ENCODE results near the gene C6orf47.

C6orf47 gene

GRCh38 chr6:31658983-31659648, 1.5 kb downstream of the C6orf47 start:
- H3K79me2 ChIP-seq (ENCODE audit: control insufficient read depth, insufficient read depth, low read length, unreplicated experiment): peaks cover 60% of the 10 kb centered on the region
- peak overlapping the region; percentile 91 for H3K4me3 ChIP-seq (ENCODE audit: low read depth, low read length)
- 0 out of 2 replicates have a peak, but pooled peaks cover 4% of the 10 kb centered on the region for H3K36me3 ChIP-seq (ENCODE audit: insufficient read depth, low read length)
- no peaks in the 10 kb centered on the region for H3K27me3 ChIP-seq (ENCODE audit: insufficient read depth, low read length)
- peaks cover 14% of the 10 kb centered on the region for H3K4me1 ChIP-seq (ENCODE audit: control insufficient read depth, insufficient read depth, low read length, unreplicated experiment)
- H3K27ac ChIP-seq (ENCODE audit: low read depth, low read length): no peak overlapping the region
- no peak overlapping the region for H2AFZ ChIP-seq (ENCODE audit: low read length, unreplicated experiment)

GRCh38 chr6:31658158-31658688, 2.4 kb downstream of the C6orf47 start:
- no peak overlapping the region for H3K4me3 ChIP-seq (ENCODE audit: low read depth, low read length)
- H3K27me3 ChIP-seq (ENCODE audit: insufficient read depth, low read length): no peaks in the 10 kb centered on the region
- no peak overlapping the region for H3K27ac ChIP-seq (ENCODE audit: low read depth, low read length)
- H3K79me2 ChIP-seq (ENCODE audit: control insufficient read depth, insufficient read depth, low read length, unreplicated experiment): peaks cover 51% of the 10 kb centered on the region
- H2AFZ ChIP-seq (ENCODE audit: low read length, unreplicated experiment): no peak overlapping the region
- peaks cover 16% of the 10 kb centered on the region for H3K4me1 ChIP-seq (ENCODE audit: control insufficient read depth, insufficient read depth, low read length, unreplicated experiment)
- H3K36me3 ChIP-seq (ENCODE audit: insufficient read depth, low read length): 0 out of 2 replicates have a peak, but pooled peaks cover 4% of the 10 kb centered on the region

- Histone ChIP-seq H3K79me2 (ENCODE audit: control insufficient read depth, insufficient read depth, low read length, unreplicated experiment) (peaks cover 46% of the 10 kb centered on the region), H3K36me3 (ENCODE audit: insufficient read depth, low read length) (0 out of 2 replicates have a peak, but pooled peaks cover 4% of the 10 kb centered on the region), H3K4me3 (ENCODE audit: low read depth, low read length) (no peak overlapping the region), H3K4me1 (ENCODE audit: control insufficient read depth, insufficient read depth, low read length, unreplicated experiment) (peaks cover 16% of the 10 kb centered on the region), H3K27me3 (ENCODE audit: insufficient read depth, low read length) (no peaks in the 10 kb centered on the region), H2AFZ (ENCODE audit: low read length, unreplicated experiment) (no peak overlapping the region), H3K27ac (ENCODE audit: low read depth, low read length) (no peak overlapping the region)
These were observed 3.0 kb downstream of the C6orf47 start for GRCh38 chr6:31657406-31658157.

GRCh38 chr6:31655349-31656237, 5.0 kb downstream of the C6orf47 start, which contains the start of gene APOM:
APOM (plus strand) TSS chr6:31655894; CDS start chr6:31655967, 73 bp downstream.
- H3K27ac ChIP-seq (ENCODE audit: low read depth, low read length): no peak within 1 kb of the TSS
- no peaks in the 10 kb centered on the region for H3K27me3 ChIP-seq (ENCODE audit: insufficient read depth, low read length)
- H3K4me3 ChIP-seq (ENCODE audit: low read depth, low read length): no peak within 1 kb of the TSS
- peaks cover 21% of the 10 kb centered on the region for H3K4me1 ChIP-seq (ENCODE audit: control insufficient read depth, insufficient read depth, low read length, unreplicated experiment)
- no peaks in the 10 kb centered on the region for H3K36me3 ChIP-seq (ENCODE audit: insufficient read depth, low read length)
- no peak within 1 kb of the TSS for H2AFZ ChIP-seq (ENCODE audit: low read length, unreplicated experiment)
- H3K79me2 ChIP-seq (ENCODE audit: control insufficient read depth, insufficient read depth, low read length, unreplicated experiment): peaks cover 50% of the 10 kb centered on the region

- H3K4me1 ChIP-seq (ENCODE audit: control insufficient read depth, insufficient read depth, low read length, unreplicated experiment): peaks cover 22% of the 10 kb centered on the region
- H3K27ac ChIP-seq (ENCODE audit: low read depth, low read length): no peak overlapping the region
- H3K4me3 ChIP-seq (ENCODE audit: low read depth, low read length): no peak overlapping the region
- H3K79me2 ChIP-seq (ENCODE audit: control insufficient read depth, insufficient read depth, low read length, unreplicated experiment): peaks cover 49% of the 10 kb centered on the region
- no peaks in the 10 kb centered on the region for H3K36me3 ChIP-seq (ENCODE audit: insufficient read depth, low read length)
- no peaks in the 10 kb centered on the region for H3K27me3 ChIP-seq (ENCODE audit: insufficient read depth, low read length)
- no peak overlapping the region for H2AFZ ChIP-seq (ENCODE audit: low read length, unreplicated experiment)
These were observed 5.8 kb downstream of the C6orf47 start for GRCh38 chr6:31654574-31655348.

- peaks cover 7% of the 10 kb centered on the region; the same call in 1 of the 2 replicates for H3K36me3 ChIP-seq (ENCODE audit: insufficient read depth, low read length)
- peaks cover 13% of the 10 kb centered on the region for H3K4me1 ChIP-seq (ENCODE audit: control insufficient read depth, insufficient read depth, low read length, unreplicated experiment)
- H3K79me2 ChIP-seq (ENCODE audit: control insufficient read depth, insufficient read depth, low read length, unreplicated experiment): peaks cover 39% of the 10 kb centered on the region
- peak overlapping the region; percentile 57 for H2AFZ ChIP-seq (ENCODE audit: low read length, unreplicated experiment)
- peak overlapping the region; percentile 93 for H3K4me3 ChIP-seq (ENCODE audit: low read depth, low read length)
- H3K27ac ChIP-seq (ENCODE audit: low read depth, low read length): peak overlapping the region; percentile 93
- H3K27me3 ChIP-seq (ENCODE audit: insufficient read depth, low read length): no peaks in the 10 kb centered on the region
These were observed 7.5 kb downstream of the C6orf47 start for GRCh38 chr6:31652925-31653724.

- peak overlapping the region; percentile 81 for H2AFZ ChIP-seq (ENCODE audit: low read length, unreplicated experiment)
- peaks cover 10% of the 10 kb centered on the region for H3K4me1 ChIP-seq (ENCODE audit: control insufficient read depth, insufficient read depth, low read length, unreplicated experiment)
- H3K4me3 ChIP-seq (ENCODE audit: low read depth, low read length): peak overlapping the region; percentile 93
- no peaks in the 10 kb centered on the region for H3K27me3 ChIP-seq (ENCODE audit: insufficient read depth, low read length)
- H3K36me3 ChIP-seq (ENCODE audit: insufficient read depth, low read length): peaks cover 9% of the 10 kb centered on the region; the same call in 1 of the 2 replicates
- peak overlapping the region; percentile 93 for H3K27ac ChIP-seq (ENCODE audit: low read depth, low read length)
- H3K79me2 ChIP-seq (ENCODE audit: control insufficient read depth, insufficient read depth, low read length, unreplicated experiment): peaks cover 34% of the 10 kb centered on the region
These were observed 8.9 kb downstream of the C6orf47 start for GRCh38 chr6:31651602-31652191.

- Histone ChIP-seq H3K4me3 (ENCODE audit: low read depth, low read length) (no peak overlapping the region), H3K36me3 (ENCODE audit: insufficient read depth, low read length) (peaks cover 21% of the 10 kb centered on the region; the same call in 1 of the 2 replicates), H3K27ac (ENCODE audit: low read depth, low read length) (no peak overlapping the region), H3K27me3 (ENCODE audit: insufficient read depth, low read length) (no peaks in the 10 kb centered on the region), H2AFZ (ENCODE audit: low read length, unreplicated experiment) (no peak overlapping the region), H3K79me2 (ENCODE audit: control insufficient read depth, insufficient read depth, low read length, unreplicated experiment) (peaks cover 10% of the 10 kb centered on the region), H3K4me1 (ENCODE audit: control insufficient read depth, insufficient read depth, low read length, unreplicated experiment) (no peaks in the 10 kb centered on the region)
These were observed 15.3 kb downstream of the C6orf47 start for GRCh38 chr6:31645325-31645724.
